HepG2 (cell line): ENCODE measurements around the gene SYT8. TPM values are rescaled to one million over a fixed set of nuclear protein-coding genes. Genes with fewer than 3 reads are reported as not detected.

ENCODE experiments used
- ARHGAP35 ChIP-seq: sonication (generic); formaldehyde crosslinking; IDR thresholded peaks from 2 replicates; pipeline ENCODE4 v1.9.0; 2022; ENCODE audit warnings: mild to moderate bottlenecking, inconsistent platforms, moderate library complexity, missing genetic modification reagents, borderline replicate concordance
- BRCA1 ChIP-seq: sonication (generic); formaldehyde crosslinking; IDR thresholded peaks from 2 replicates; pipeline ENCODE4 v1.4.0; 2020; ENCODE audit warnings: missing genetic modification reagents
- CSRNP1 ChIP-seq: sonication (generic); formaldehyde crosslinking; IDR thresholded peaks from 2 replicates; pipeline ENCODE4 v1.8.1; 2023; ENCODE audit warnings: mild to moderate bottlenecking, missing genetic modification reagents
- HES4 ChIP-seq: sonication (generic); formaldehyde crosslinking; IDR thresholded peaks from 2 replicates; pipeline ENCODE4 v1.9.0; 2021; ENCODE audit warnings: mild to moderate bottlenecking, missing genetic modification reagents, borderline replicate concordance
- KMT2B ChIP-seq: IDR thresholded peaks from 2 replicates; pipeline ENCODE4 v1.6.1; 2016; ENCODE audit warnings: missing genetic modification reagents, missing compliant biosample characterization
- MAX ChIP-seq: IDR thresholded peaks from 2 replicates; pipeline ENCODE4 v1.6.1; 2012; ENCODE audit warnings: inconsistent platforms
- MXD3 ChIP-seq: IDR thresholded peaks from 2 replicates; pipeline ENCODE4 v1.6.1; 2016; ENCODE audit warnings: mild to moderate bottlenecking, missing biosample characterization, missing genetic modification reagents
- MYPOP ChIP-seq: sonication (generic); formaldehyde crosslinking; IDR thresholded peaks from 2 replicates; pipeline ENCODE4 v1.8.1; 2023; ENCODE audit warnings: mild to moderate bottlenecking, moderate library complexity, missing genetic modification reagents
- PHF21A ChIP-seq: sonication (generic); formaldehyde crosslinking; IDR thresholded peaks from 2 replicates; pipeline ENCODE4 v1.5.0; 2020; ENCODE audit warnings: mild to moderate bottlenecking, missing genetic modification reagents
- PHF8 ChIP-seq: sonication (generic); formaldehyde crosslinking; IDR thresholded peaks from 2 replicates; pipeline ENCODE4 v1.5.0; 2020; ENCODE audit warnings: missing genetic modification reagents
- RARG ChIP-seq: sonication (generic); formaldehyde crosslinking; IDR thresholded peaks from 2 replicates; pipeline ENCODE4 v1.4.0; 2020; ENCODE audit warnings: low read depth, mild to moderate bottlenecking, missing genetic modification reagents
- RFXAP ChIP-seq: sonication (generic); formaldehyde crosslinking; IDR thresholded peaks from 2 replicates; pipeline ENCODE4 v1.4.0; 2020; ENCODE audit warnings: missing genetic modification reagents, borderline replicate concordance
- SAFB2 ChIP-seq: sonication (generic); formaldehyde crosslinking; IDR thresholded peaks from 2 replicates; pipeline ENCODE4 v1.5.1; 2020; ENCODE audit warnings: missing genetic modification reagents, low read depth, mild to moderate bottlenecking, borderline replicate concordance
- SALL1 ChIP-seq: sonication (generic); formaldehyde crosslinking; IDR thresholded peaks from 2 replicates; pipeline ENCODE4 v1.8.0; 2022; ENCODE audit warnings: mild to moderate bottlenecking, missing genetic modification reagents
- SAP130 ChIP-seq: IDR thresholded peaks from 2 replicates; pipeline ENCODE4 v1.6.1; 2016; ENCODE audit warnings: low read depth
- SRSF9 ChIP-seq: fragments of 200-400 bp; formaldehyde crosslinking; IDR thresholded peaks from 2 replicates; pipeline ENCODE4 v1.6.1; 2018; ENCODE audit warnings: borderline replicate concordance, mild to moderate bottlenecking, low read depth, low read length; ENCODE audit not compliant: insufficient read depth, poor library complexity, severe bottlenecking
- ZFP37 ChIP-seq: sonication (generic); formaldehyde crosslinking; IDR thresholded peaks from 2 replicates; pipeline ENCODE4 v1.4.0; 2020; ENCODE audit warnings: missing genetic modification reagents, borderline replicate concordance
- ZFP90 ChIP-seq: sonication (generic); formaldehyde crosslinking; IDR thresholded peaks from 2 replicates; pipeline ENCODE4 v1.8.0; 2022; ENCODE audit warnings: missing genetic modification reagents, mild to moderate bottlenecking, inconsistent platforms, borderline replicate concordance
- ZNF354B ChIP-seq: sonication (generic); formaldehyde crosslinking; IDR thresholded peaks from 2 replicates; pipeline ENCODE4 v1.8.0; 2022; ENCODE audit warnings: mild to moderate bottlenecking, missing genetic modification reagents
- ZNF430 ChIP-seq: sonication (generic); formaldehyde crosslinking; IDR thresholded peaks from 2 replicates; pipeline ENCODE4 v1.9.0; 2021; ENCODE audit warnings: mild to moderate bottlenecking, missing genetic modification reagents
- ZNF577 ChIP-seq: sonication (generic); formaldehyde crosslinking; IDR thresholded peaks from 2 replicates; pipeline ENCODE4 v1.4.0; 2020; ENCODE audit warnings: mild to moderate bottlenecking, low read depth, missing genetic modification reagents, borderline replicate concordance
- ZNF607 ChIP-seq: sonication (generic); formaldehyde crosslinking; IDR thresholded peaks from 2 replicates; pipeline ENCODE4 v1.5.1; 2020; ENCODE audit warnings: missing genetic modification reagents, mild to moderate bottlenecking, borderline replicate concordance
- ZNF800 ChIP-seq: sonication (generic); formaldehyde crosslinking; IDR thresholded peaks from 2 replicates; pipeline ENCODE4 v1.4.0; 2020; ENCODE audit warnings: missing genetic modification reagents
- polyA plus RNA-seq, 8 experiments: library from polyadenylated mRNA; depleted of rRNA in 3 of 8; stranded (reverse) in 7 of 8; unstranded in 1 of 8; fragments of >200 nt; fragmentation: Illumina TruSeq in 4 of 8; extraction: Trizol in 4 of 8; gene quantifications; 2 replicates each; pipeline versions ENCODE4 v1.2.1 to v1.2.3, GENCODE V29; 2011 to 2016; ENCODE audit warnings: low read depth in 4 of 8, missing spikeins in 1 of 8, mixed read lengths in 1 of 8; ENCODE audit not compliant: insufficient read depth in 1 of 8
- total RNA-seq, 5 experiments: library from RNA; depleted of rRNA; stranded (reverse); fragments of >200 nt; fragmentation: Illumina TruSeq; extraction: Trizol; gene quantifications; 2 replicates each; pipeline ENCODE4 v1.2.3, GENCODE V29; 2016; ENCODE audit warnings: low read depth in 1 of 5

Gene SYT8
- total and polyA plus RNA-seq, 2 of the 13 experiments (the other 11 are each of a cell fraction or from before 2014, with no cell fraction given), result 0.60 to 2.3 TPM

GRCh38 chr11:1834062-1834610 lies 654 bp upstream of the SYT8 start (continued):
- 0 out of 2 replicates have a peak, but pooled peaks have one; percentile 3 for TF ChIP-seq MYPOP
- TF ChIP-seq PHF8 (CRISPR knock-in tag), result peak; percentile 36; the same call in 1 of the 2 replicates
- TF ChIP-seq MAX, result peak; percentile 84
- no peak for TF ChIP-seq RARG (CRISPR knock-in tag)
- TF ChIP-seq SALL1 (CRISPR knock-in tag), result peak; percentile 59; the same call in 1 of the 2 replicates
- 0 out of 2 replicates have a peak, but pooled peaks have one; percentile 52 for TF ChIP-seq ZNF800
- peak; percentile 60; the same call in 1 of the 2 replicates for TF ChIP-seq ZFP90
- 0 out of 2 replicates have a peak, but pooled peaks have one; percentile 39 for TF ChIP-seq RFXAP (CRISPR knock-in tag)
- no peak for TF ChIP-seq ZNF577 (CRISPR knock-in tag)
- TF ChIP-seq PHF21A (CRISPR knock-in tag), result peak; percentile 66; the same call in 1 of the 2 replicates
- TF ChIP-seq BRCA1 (CRISPR knock-in tag), result 0 out of 2 replicates have a peak, but pooled peaks have one; percentile 29
- TF ChIP-seq MXD3 (CRISPR knock-in tag), result 0 out of 2 replicates have a peak, but pooled peaks have one; percentile 53
- TF ChIP-seq ZFP37, result no peak
- TF ChIP-seq ARHGAP35, result 0 out of 2 replicates have a peak, but pooled peaks have one; percentile 22
- TF ChIP-seq KMT2B (CRISPR knock-in tag), result 0 out of 2 replicates have a peak, but pooled peaks have one; percentile 30
- peak; percentile 45 for TF ChIP-seq SAP130 (CRISPR knock-in tag)
- peak; percentile 89; the same call in 1 of the 2 replicates for TF ChIP-seq CSRNP1 (CRISPR knock-in tag)
- no peak for TF ChIP-seq SRSF9
- peak; percentile 61; the same call in 1 of the 2 replicates for TF ChIP-seq ZNF430 (CRISPR knock-in tag)
- TF ChIP-seq SAFB2 (CRISPR knock-in tag), result 0 out of 2 replicates have a peak, but pooled peaks have one; percentile 42
- peak; percentile 81 for TF ChIP-seq ZNF607 (CRISPR knock-in tag)
- TF ChIP-seq HES4, result peak; percentile 97
- TF ChIP-seq ZNF354B, result 0 out of 2 replicates have a peak, but pooled peaks have one; percentile 32
